GM19395 (cell line): ENCODE results near the gene SLC12A8.

Experiments
- ATAC-seq: cut with Tn5 transposase; IDR thresholded peaks from one replicate; pipeline ENCODE4 v1.9.1; 2021; ENCODE audit warnings: mild to moderate bottlenecking, moderate library complexity; ENCODE audit not compliant: unreplicated experiment

Gene SLC12A8

GRCh38 chr3:125214738-125215137 is 2.2 kb upstream of the SLC12A8 start:
- no peak for ATAC-seq

- ATAC-seq = no peak
Measured at GRCh38 chr3:125213946-125214542, 1.5 kb upstream of the SLC12A8 start.

GRCh38 chr3:125213364-125213755 is 812 bp upstream of the SLC12A8 start:
- ATAC-seq = no peak

- ATAC-seq = no peak
Measured at GRCh38 chr3:125212091-125212508, 448 bp downstream of the SLC12A8 start.

GRCh38 chr3:125211523-125212090 is 941 bp downstream of the SLC12A8 start:
- no peak for ATAC-seq

- ATAC-seq = no peak
Measured at GRCh38 chr3:125207949-125208568, 4.5 kb downstream of the SLC12A8 start.

- ATAC-seq = no peak
Measured at GRCh38 chr3:125207507-125207906, 5.0 kb downstream of the SLC12A8 start.

GRCh38 chr3:125206934-125207333 is 5.6 kb downstream of the SLC12A8 start:
- ATAC-seq = no peak

GRCh38 chr3:125203731-125204130 is 8.8 kb downstream of the SLC12A8 start:
- ATAC-seq = no peak

GRCh38 chr3:125202197-125202596 is 10.4 kb downstream of the SLC12A8 start:
- no peak for ATAC-seq

- ATAC-seq = peak; percentile 80
Measured at GRCh38 chr3:125200731-125201139, 11.8 kb downstream of the SLC12A8 start.

- ATAC-seq = no peak
Measured at GRCh38 chr3:125194849-125195601, 17.5 kb downstream of the SLC12A8 start.

GRCh38 chr3:125194061-125194848 is 18.3 kb downstream of the SLC12A8 start:
- ATAC-seq = no peak

GRCh38 chr3:125192190-125193035 is 20.1 kb downstream of the SLC12A8 start:
- ATAC-seq = peak; percentile 63

- ATAC-seq = no peak
Measured at GRCh38 chr3:125191730-125192129, 20.8 kb downstream of the SLC12A8 start.

- no peak for ATAC-seq
Measured at GRCh38 chr3:125191256-125191655, 21.3 kb downstream of the SLC12A8 start.

- no peak for ATAC-seq
Measured at GRCh38 chr3:125190786-125191185, 21.8 kb downstream of the SLC12A8 start.

- no peak for ATAC-seq
Measured at GRCh38 chr3:125189378-125190165, 23.0 kb downstream of the SLC12A8 start.

GRCh38 chr3:125188955-125189354 is 23.6 kb downstream of the SLC12A8 start:
- no peak for ATAC-seq
